Measurements from ENCODE around the gene PHGDH.
"Not testable (repeated sequence)": the region's sequence is repeated elsewhere in the genome, so short reads cannot be mapped to it uniquely, and the experiment has no call there.

Gene PHGDH

DNA sequence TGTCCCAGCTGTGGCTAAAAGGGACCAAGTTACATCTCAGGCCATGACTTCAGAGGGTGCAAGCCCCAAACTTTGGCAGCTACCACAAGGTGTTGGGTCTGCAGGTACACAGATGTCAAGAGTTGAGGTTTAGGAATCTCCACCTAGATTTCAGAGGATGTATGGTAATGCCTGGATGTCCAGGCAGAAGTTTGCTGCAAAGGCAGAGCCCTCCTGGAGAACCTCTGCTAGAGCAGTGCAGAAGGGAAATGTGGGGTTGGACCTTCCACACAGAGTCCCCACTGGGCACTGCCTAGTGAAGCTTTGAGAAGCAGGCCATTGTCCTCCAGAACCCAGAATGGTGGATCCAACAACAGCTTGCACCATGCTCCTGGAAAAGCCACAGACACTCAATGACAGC is 10.1 kb upstream of the PHGDH start:
- no peak for FAIRE-seq

DNA sequence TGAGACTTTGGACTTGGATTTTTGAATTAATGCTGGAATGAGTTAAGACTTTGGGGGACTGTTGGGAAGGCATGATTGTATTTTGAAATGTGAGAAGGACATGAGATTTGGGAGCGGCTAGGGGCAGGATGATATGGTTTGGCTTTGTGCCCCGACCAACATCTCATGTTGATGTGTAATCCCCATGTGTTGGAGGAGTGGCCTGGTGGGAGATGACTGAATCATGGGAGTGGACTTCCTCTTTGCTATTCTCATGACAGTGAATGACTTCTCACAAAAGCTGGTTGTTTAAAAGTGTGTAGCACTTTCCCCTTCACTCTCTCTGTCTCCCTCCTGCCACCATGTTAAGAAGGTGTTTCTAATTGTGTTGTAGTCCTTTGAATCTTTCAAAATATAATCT is 9.3 kb upstream of the PHGDH start:
- no peak for FAIRE-seq

DNA sequence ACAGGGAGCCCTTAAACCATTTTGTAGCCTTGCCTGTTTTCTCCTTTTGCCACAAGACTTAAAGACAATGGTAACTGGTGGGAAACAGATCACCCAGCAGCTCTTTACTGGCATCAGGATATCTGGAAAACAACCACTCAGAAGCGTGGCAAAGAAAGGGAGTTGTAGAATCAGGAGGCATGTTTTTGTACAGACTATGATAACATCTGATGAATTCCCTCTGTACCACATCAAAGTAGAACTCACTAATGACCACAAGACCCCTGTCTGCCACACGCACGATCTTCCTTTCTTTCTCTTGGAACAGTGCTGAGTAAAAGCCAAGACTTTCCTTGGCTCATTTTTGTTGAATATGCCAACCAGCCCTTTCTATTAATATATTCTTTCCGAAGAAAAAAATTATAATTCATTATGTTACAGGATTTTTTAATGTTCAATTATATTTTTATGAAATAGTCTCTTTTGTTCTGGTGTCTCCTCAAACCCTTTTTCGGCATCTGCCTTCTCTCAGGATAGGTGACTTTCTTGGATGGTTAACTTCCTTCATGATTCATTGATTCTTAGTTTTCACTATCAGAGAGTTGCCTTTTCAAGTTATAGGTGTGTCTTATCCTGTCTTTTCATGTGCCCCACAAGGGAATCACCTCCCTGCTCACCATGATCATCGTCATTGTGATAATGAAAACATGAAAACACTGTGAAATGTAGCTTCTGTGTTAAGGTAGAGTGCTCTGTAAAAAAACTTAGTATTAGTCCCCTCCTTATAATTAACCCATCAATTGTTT is 7.9 kb upstream of the PHGDH start:
- FAIRE-seq = no peak

DNA sequence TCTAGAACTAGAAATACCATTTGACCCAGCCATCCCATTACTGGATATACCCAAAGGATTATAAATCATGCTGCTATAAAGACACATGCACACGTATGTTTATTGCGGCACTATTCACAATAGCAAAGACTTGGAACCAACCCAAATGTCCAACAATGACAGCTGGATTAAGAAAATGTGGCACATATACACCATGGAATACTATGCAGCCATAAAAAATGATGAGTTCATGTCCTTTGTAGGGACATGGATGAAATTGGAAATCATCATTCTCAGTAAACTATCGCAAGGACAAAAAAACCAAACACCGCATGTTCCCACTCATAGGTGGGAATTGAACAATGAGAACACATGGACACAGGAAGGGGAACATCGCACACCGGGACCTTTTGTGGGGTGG is 5.1 kb upstream of the PHGDH start:
- FAIRE-seq = not testable (repeated sequence)

DNA sequence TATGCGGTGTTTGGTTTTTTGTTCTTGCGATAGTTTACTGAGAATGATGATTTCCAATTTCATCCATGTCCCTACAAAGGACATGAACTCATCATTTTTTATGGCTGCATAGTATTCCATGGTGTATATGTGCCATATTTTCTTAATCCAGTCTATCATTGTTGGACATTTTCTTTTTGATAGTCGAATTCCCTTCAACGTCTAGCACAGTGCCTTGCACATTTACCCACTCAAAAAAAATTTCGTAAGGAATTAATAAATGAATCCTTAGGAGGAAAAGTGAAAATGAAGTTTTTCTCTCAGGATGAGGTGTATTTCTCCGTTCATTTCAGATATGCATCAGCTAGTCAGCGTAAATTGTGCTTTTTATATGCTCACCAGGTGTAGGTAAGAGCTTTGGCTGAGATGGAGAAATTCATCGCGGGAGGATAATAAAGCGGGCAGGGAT is 354 bp upstream of the PHGDH start:
- not testable (repeated sequence) for FAIRE-seq

DNA sequence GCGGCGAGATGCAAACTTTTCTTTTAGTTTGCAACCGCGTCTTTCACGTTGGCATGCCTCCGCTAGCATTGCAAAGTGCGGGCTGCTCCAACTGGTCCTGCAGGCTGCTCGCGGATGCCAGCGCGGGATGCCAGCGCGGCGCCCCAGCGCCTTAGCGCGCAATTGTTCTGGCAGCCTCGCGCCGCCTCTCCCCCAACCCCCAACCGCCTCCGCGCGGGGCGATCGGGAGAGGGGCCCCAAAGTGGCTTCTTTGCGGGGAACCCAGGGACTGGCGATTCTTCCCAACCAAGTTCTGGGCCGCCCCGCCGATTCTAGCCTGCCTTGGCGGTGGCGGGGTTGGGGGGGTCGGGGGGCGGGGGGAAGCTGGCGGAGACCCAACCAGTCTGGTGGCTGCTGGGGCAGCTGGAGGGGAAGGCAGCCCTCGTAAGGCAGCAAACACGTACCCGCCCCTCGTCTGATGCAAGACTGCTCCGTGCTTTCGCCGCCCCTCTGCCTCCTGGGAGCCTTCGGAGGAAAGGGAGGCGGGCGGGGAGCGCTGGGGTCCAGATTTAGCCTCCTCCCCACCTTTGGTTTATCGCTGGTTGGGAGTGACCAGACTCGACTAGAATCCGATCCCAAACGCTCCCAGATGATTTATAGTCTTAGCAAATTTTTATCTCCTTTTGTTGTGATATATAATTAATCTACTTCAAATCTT is 756 bp downstream of the PHGDH start:
- no peak for FAIRE-seq

DNA sequence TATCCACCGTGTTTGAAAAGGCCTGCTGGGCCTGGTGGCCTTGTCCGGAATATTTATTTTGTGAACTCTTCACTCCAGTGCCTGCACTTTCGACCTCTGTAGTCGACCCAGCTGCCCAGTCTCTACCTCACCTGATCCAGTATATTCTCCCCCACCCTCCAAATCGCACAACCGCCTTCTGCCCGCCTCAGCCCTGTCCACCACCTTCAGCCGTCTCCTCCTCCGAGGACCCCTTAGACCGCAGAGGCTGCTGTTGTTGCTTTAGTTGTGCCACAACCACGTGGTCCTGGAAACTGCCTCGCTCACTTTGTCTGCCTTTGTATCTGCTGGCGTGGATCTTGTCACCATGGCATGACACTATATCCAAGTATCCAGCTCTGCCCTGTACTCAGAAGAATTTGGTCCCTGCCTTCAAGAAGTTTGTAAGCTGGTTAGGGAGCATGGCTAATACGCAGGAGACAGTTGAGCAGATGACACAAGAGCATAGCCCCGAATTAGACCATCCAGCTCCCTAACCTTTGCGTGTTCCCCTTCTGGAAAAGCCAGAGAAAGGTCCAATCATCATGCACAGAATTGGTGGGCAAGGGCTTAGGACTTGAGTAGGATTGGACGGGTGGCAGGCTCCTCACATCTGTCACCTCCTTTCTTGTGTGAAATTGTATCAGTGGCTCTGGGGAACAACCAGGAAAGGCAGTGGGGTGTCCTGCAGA is 1.5 kb downstream of the PHGDH start:
- FAIRE-seq = no peak

DNA sequence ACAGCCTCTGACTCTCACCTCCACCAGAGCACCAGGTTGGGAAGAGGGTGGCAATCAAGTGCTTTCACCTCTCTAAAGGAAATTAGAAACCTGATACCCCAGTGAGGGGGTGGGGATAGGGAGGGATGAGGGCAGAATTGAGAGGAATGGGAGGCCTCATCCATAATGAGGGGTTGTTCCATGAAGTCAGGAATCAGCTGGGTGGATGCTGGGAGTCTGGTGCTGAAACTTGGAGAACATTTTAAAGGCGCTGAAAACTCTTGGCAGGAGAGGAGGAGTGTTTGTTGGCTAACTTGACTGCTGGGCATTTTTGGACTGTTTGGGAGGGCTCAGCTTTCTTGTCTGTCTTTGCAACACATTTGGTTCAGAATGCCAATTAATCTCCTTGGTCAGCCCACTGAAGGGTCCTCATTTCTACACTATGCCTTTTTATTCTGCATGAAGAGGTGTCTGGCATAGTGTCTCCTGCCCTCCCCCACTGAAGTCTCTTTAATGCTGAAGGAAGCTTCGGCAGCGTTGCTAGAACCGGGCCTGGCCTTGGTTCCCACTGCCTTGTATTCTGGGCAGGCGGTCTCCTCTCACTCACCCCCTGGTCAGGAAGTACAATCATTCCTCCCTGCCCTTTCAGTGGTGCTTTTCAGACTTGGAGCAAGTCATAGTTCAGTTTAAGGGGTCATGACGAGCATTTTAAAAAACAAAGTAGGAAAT is 2.2 kb downstream of the PHGDH start:
- FAIRE-seq = no peak

DNA sequence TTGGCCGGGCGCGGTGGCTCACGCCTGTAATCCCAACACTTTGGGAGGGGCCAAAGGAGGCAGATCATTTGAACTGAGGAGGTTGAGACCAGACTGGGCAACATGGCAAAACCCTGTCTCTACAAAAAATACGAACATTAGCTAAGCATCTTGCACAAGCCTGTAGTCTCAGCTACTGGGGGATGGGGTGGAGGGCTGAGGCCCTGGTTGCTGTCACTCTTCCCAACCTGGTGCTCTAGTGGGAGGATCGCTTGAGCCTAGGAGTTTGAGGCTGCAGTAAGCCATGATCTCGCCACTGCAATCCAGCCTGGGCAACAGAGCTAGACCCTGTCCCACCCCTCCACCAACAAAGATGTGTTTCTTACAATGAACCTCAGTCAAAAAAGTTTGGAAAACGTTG is 2.8 kb downstream of the PHGDH start:
- FAIRE-seq = no peak

DNA sequence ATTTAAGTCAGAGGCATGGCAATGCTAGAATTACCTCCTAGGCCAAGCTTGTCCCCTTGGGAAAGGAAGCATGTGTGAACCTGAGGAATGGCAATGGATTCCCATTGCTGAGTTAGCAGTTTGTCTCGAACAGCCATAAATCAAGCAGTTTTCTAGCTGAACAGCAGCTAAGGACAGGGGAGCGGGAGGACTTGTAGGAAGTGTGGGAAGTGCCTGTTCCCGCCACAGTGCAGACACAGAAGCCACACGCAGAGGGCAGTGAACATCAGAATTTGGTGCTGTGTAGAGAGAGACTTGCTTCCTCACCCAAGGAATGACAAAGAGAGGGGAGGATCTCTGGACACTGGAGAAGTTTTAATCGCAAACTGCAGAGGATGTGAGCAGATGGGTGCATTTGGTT is 3.8 kb downstream of the PHGDH start:
- FAIRE-seq = no peak

DNA sequence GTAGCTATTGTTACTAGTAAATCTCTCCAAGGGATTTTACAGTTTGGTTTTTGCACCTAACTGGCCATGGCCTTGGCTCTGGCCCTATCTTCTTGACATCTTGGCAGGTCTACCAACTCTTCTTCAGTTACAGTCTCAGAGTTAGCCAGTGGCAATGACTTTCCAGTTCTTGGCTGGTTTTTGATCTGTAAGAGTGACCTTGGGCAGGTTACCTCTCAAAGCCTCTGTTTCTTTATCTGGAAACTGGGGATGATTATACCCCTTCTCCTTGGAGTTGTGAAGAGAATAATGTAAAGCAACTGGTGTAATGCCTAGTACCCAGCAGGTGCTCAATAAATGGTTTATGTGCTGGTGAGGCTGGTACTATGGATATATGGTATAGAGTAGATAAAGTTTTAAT is 6.7 kb downstream of the PHGDH start:
- FAIRE-seq = no peak

DNA sequence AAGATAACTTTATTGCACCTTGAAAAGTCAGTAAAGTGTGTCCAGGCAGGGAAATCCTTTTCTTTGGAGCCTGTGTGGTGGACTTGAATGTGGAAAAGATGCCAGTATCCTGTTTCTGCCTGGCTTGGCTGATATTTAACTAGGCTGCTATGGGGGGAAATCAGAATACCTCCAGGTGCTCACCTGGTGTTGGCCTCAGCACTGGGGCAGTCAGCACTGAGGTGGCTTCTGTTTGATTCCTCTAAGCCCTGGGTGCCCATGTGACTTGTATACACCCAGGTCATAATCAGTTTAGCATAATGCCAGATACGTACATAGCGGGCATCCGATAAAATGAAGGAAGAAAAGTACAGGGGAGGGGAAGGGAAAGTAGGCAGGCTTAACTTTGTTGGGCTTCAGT is 7.2 kb downstream of the PHGDH start:
- FAIRE-seq = no peak

DNA sequence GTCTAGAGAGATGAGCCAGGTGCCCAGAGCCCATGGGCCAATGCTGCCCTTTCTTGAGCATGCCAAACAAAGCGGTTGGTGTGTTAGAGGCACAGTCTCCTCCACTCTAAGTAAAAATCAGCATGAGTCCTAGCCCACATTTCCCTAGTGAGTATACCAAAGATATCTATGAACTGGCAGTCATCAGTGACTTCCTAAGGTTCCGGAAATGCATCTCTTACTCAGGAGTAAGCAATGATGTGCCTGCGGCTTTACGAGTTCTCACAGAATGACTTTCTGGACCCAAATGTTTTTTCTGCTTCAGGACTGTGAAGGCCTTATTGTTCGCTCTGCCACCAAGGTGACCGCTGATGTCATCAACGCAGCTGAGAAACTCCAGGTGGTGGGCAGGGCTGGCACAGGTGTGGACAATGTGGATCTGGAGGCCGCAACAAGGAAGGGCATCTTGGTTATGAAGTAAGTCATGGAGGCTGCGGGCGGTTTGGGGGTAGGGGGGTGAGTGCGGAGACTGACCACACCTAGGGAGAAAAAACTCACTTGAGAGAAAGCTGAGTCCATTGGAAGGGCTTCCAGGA is 9.2 kb downstream of the PHGDH start:
- FAIRE-seq = no peak

DNA sequence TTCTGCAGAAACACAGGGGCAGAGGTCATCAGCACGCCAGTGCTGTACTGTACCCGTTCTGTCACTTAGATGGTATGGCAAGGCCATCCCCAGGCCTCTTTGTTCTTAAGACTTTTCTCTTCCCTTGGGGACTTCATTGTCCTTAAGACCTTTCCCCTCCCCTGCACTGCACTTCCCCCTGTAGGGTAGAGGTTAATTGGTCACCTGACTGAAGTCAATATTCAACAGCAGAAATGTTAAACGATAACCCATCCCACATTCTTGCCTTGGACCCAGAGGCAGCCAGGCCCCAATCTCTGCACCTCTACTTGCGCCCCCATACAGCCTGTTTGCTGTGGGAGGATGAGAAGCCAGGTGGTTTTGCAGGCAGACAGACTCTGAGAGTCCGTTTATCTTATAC is 10.2 kb downstream of the PHGDH start:
- no peak for FAIRE-seq

DNA sequence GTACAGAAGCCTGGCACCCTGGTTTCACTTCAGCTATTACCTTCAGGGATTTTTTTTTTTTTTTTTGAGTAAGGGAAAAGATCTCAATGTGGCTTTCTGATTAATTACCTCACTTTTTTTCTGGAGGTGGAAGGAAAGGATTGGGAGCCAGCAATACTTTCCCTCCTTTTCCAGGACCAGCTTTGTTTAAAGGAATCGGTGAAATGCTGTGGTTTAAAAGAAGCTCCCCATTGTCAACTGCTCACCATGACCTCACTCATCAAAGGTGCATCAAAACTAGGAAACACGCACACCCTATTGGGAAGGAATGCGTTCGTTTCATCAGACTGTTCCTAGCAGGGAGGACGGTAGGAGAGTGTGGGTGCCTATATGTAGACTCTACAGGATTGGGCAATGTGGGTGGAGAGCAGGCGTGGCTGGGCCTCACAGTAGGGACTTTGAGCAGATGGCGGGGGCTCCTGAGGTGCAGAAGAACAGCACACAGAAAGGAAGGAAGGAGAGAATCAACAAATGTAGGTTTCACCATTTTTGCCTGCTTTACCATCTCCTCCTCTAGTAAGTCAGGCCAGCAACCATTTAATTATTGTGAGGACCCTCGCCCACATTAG is 13.0 kb downstream of the PHGDH start:
- FAIRE-seq = no peak

DNA sequence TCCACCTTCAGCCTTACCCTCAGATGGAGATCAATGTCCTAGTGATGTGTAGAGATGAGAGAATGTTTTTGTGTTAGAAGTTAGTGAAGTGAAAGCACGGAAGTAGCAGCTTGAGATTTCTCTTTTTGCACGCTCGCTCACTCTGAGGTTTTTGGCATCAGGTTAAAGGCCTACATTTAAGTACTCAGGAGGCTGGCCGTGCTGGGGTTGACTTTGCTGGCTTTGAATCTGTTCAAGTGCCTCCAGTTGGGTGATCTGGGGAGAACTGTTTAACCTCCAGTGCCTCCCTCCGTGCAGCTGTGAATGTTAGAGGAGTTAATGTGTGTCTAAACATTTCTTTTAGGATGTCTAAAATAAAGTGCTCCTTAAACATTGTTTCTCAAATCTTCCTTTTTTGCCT is 13.9 kb downstream of the PHGDH start:
- no peak for FAIRE-seq

DNA sequence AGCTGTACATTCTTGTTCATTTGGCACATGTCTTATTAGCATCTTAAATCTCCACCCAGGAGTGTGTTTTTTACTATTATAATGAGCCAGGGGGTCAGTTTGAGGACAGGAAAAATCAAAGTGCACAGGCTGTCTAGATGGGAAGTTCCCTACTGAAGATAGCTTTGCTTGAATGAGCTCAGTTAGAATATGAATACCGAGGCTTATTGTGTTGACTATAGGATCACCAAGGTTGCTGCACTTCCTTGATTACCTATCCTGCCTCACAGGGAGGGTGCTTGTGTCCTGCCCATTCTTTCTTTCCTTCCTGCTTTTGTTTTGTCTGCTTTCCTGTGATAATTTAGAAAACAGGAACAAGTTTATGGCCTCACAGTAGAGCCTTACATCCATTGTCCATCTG is 16.3 kb downstream of the PHGDH start:
- FAIRE-seq = no peak

DNA sequence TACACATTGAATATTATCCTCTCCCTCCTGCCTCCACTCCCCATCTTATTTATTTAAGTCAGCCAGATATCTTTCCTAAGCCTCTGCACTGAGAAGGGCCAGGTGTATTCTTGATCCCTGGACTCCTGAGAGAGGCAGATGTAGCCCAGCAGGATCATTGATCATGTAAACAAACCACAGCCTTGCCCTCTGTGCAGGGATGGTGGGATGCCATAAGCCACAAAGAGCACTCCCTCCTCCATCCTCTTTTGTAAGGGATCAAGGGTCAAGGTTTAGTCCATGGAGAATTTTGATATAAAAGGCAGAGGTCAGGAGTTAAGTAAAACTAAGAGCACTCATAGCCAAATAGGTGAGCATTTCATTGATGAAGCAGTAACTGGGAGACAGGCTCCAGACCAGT is 17.3 kb downstream of the PHGDH start:
- FAIRE-seq = no peak

DNA sequence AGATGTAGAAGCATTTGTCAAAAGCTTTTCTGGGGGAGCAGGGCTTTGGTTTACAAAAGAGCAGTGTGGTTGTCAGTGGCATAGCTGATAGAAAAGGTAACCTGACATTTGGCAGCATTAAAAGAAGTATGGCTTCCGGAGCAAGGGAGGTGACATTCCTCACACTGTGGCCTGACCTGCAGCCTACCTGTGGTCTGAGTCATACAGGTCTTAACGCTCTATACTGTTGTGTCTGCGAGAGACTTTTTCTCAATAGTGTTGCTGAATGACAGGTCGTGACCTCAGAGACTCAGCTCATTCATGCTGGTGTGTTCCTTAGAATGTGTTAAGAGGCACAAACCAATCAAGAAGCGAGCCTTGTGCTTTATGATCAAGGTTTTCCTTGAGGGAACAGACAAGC is 19.3 kb downstream of the PHGDH start:
- FAIRE-seq = no peak

DNA sequence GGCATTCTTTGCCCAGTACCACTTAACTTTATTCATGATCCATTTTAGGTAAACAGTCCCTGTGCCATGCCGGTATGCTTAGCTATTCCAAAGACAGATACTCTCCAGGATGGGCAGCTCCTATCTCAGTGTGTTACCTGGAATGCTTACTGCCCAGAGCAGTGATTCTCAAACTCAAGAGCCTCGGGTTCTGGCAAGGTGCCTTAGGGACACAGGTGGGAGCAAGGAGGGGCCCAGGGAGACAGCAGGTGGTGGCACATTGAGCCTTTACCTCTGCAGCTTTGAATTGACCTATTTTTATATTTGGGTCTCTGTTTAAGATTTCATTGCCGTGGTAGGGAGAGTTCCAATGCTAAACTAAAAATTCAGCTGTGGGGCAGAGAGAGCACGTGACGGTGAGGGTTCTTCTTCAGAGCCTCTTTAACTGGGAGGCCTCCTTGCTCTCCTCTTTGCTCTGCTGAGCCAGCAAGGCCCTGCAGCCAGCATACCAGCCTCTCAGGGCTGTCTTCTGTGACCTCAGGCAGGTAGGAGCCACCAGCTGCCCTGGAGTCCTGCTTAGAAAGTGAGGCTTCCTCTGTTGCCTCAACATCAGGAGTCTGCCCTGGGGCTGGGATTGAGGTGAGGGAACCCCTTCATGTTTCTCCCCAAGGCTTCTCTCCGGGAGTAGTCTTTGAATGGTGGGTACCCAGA is 20.2 kb downstream of the PHGDH start:
- no peak for FAIRE-seq

DNA sequence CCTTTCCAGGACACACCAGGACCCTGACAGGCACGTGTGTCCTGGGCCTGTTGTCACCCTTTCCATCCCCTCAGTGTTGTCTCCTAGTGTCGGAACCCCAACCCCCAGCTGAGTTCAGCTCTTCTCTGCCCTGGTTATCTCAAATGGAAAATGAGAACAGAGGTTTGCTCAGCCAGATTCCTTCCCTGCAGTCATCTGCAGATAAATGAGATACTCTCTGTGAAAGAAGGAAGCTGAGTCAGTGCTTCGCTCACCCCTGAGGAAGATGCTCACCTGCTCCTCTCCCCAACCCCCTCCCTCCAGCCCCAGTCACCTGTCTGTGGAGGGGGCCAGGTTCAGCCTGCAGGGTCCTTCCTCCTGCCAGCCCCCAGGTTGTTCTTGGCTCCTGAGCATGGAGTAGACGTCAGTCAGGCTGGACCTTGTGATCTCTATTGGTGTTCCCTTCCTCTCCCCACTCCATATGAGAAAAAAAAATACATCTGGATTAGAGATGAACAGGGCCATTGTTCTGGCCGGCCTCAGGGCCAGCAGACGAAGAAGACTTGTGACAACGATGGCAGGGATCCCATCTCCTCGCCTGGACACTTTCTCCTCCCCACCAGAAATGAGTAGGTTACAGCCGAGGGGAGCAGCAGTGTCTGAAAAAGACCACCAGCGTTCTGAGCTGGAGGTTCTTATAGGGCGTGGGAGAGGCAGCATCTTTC is 20.9 kb downstream of the PHGDH start:
- no peak for FAIRE-seq

Measured in TTC549 (cell line).